EH (cell line): Measurements from ENCODE around the gene C3orf20.
A peak's percentile ranks its signal among the peaks of the same experiment; 100 is the strongest.
"Not testable (repeated sequence)": the region's sequence is repeated elsewhere in the genome, so short reads cannot be mapped to it uniquely, and the experiment has no call there.

Experiments
- DNase-seq: peaks from one replicate; pipeline ENCODE4 v3.0.0-alpha.2; 2015; ENCODE audit warnings: low read depth

Gene C3orf20

GRCh38 chr3:14700891-14701290 is 25.9 kb downstream of the C3orf20 start:
- no peak for DNase-seq

GRCh38 chr3:14701676-14702075 is 26.7 kb downstream of the C3orf20 start:
- DNase-seq, result no peak

GRCh38 chr3:14703128-14703750 is 28.3 kb downstream of the C3orf20 start:
- DNase-seq, result no peak

- no peak for DNase-seq
Measured at GRCh38 chr3:14703791-14704190, 28.9 kb downstream of the C3orf20 start.

GRCh38 chr3:14706096-14706495 is 31.2 kb downstream of the C3orf20 start:
- DNase-seq, result no peak

GRCh38 chr3:14716591-14716990 is 41.6 kb downstream of the C3orf20 start:
- DNase-seq, result peak; percentile 29

- DNase-seq, result no peak
Measured at GRCh38 chr3:14717307-14717706, 42.4 kb downstream of the C3orf20 start.

GRCh38 chr3:14718539-14718938 is 43.6 kb downstream of the C3orf20 start:
- no peak for DNase-seq

- DNase-seq, result no peak
Measured at GRCh38 chr3:14719006-14719405, 44.1 kb downstream of the C3orf20 start.

GRCh38 chr3:14721126-14721864 is 46.4 kb downstream of the C3orf20 start:
- no peak for DNase-seq

- DNase-seq, result peak; percentile 66
Measured at GRCh38 chr3:14725013-14725412, 50.1 kb downstream of the C3orf20 start.

GRCh38 chr3:14725564-14726440 is 50.9 kb downstream of the C3orf20 start:
- DNase-seq, result peak; percentile 4

GRCh38 chr3:14726441-14726780 is 51.5 kb downstream of the C3orf20 start:
- no peak for DNase-seq

GRCh38 chr3:14728113-14728512 is 53.2 kb downstream of the C3orf20 start:
- no peak for DNase-seq

- DNase-seq, result no peak
Measured at GRCh38 chr3:14730703-14731382, 55.9 kb downstream of the C3orf20 start.

- DNase-seq, result no peak
Measured at GRCh38 chr3:14740983-14741382, 66.0 kb downstream of the C3orf20 start.

- DNase-seq, result no peak
Measured at GRCh38 chr3:14741510-14741909, 66.6 kb downstream of the C3orf20 start.

- no peak for DNase-seq
Measured at GRCh38 chr3:14744556-14744955, 69.6 kb downstream of the C3orf20 start.

GRCh38 chr3:14750650-14751049 is 75.7 kb downstream of the C3orf20 start:
- DNase-seq, result no peak

GRCh38 chr3:14752979-14753378 is 78.0 kb downstream of the C3orf20 start:
- not testable (repeated sequence) for DNase-seq

GRCh38 chr3:14757153-14757700 is 82.3 kb downstream of the C3orf20 start:
- DNase-seq, result no peak

GRCh38 chr3:14758297-14758696 is 83.4 kb downstream of the C3orf20 start:
- no peak for DNase-seq
